Measurements from ENCODE around the gene IPO13. TPM values are rescaled to one million over a fixed set of nuclear protein-coding genes. Genes with fewer than 3 reads are reported as not detected.

IPO13 gene, protein sequence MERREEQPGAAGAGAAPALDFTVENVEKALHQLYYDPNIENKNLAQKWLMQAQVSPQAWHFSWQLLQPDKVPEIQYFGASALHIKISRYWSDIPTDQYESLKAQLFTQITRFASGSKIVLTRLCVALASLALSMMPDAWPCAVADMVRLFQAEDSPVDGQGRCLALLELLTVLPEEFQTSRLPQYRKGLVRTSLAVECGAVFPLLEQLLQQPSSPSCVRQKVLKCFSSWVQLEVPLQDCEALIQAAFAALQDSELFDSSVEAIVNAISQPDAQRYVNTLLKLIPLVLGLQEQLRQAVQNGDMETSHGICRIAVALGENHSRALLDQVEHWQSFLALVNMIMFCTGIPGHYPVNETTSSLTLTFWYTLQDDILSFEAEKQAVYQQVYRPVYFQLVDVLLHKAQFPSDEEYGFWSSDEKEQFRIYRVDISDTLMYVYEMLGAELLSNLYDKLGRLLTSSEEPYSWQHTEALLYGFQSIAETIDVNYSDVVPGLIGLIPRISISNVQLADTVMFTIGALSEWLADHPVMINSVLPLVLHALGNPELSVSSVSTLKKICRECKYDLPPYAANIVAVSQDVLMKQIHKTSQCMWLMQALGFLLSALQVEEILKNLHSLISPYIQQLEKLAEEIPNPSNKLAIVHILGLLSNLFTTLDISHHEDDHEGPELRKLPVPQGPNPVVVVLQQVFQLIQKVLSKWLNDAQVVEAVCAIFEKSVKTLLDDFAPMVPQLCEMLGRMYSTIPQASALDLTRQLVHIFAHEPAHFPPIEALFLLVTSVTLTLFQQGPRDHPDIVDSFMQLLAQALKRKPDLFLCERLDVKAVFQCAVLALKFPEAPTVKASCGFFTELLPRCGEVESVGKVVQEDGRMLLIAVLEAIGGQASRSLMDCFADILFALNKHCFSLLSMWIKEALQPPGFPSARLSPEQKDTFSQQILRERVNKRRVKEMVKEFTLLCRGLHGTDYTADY
- 27.6 and 29.4 TPM in 2 replicates for total RNA-seq (2014; rRNA removed; shearing (Covaris generic))
- 32.1 and 40.1 TPM in 2 replicates for polyA plus RNA-seq (2015; cell fraction: cytosol; rRNA removed)
- 49.0 and 67.2 TPM in 2 replicates for polyA plus RNA-seq (2015; cell fraction: nucleus; rRNA removed)

DNA sequence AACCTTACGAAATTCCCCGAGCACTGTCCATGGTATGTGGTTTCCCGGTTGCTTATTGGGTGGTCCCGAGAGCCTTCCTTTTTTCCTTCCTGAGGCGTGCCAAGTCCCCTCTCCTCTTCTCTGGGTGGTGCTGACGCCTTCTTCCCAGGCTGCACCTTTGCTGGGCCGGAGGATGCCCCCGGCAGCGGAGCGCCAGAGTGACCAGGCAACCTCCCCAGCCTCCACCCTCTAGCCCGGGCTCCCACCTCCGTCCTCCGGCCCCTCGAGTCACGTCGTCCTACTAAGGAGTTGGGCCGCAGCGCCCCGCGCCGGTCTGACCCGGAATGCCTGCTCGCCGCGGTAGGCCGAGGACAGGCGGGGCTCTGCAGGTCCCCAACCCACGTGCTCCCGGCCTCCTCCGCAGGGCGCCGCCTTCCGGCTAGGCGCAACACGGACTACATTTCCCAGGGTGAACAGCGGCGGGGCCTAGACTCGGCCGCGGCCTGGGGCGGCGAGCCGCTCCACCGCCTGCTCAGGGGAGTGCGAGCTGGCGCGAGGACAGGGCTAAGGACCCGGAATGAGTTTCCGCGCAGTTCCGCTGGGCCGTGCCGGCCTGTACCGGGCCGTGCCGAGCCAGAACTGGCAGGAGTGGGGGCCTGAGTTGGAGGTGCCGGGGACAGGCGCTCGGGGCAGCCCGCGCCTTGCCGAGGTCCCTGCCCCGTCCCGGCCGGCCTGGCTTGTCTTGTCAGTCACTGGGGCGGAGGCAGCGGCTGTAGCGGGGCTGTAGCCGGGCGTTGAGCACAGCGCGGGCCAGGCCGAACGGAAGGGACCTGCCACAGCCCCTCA, at the start of gene IPO13:
Gene IPO13, plus strand, starts transcription at position 715 of the 825 bp plus-strand sequence. CDS start 651 bp downstream, outside the sequence.
- peak; percentile 93 for DNase-seq (ENCODE audit: low read depth, low spot score)
- in situ Hi-C loops (cut with HindIII; ENCODE audit: low pct_unique_long_range_greater_than_20kb, low sequenced_read_pairs): no loop called here

DNA sequence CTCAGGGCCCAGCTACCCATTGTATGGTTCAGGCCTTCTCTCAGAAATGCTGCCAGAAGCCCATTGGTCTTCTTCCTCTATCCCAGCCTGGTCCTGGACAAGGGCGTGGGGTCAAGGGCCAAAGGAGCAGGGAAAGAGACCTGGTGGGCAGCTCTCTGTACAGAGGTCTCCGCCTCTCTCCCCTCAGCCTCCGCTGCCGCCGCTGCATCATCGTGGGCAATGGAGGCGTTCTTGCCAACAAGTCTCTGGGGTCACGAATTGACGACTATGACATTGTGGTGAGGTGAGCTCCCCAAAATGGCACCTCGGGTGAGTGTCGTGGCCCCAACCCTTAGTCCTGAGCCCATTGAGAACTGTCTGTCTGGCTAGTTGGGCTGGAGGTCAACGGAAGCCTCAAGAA, 47.8 kb upstream of the IPO13 start:
- no peak for DNase-seq (ENCODE audit: low read depth, low spot score)
- in situ Hi-C loops (cut with HindIII; ENCODE audit: low pct_unique_long_range_greater_than_20kb, low sequenced_read_pairs): no loop called here

DNA sequence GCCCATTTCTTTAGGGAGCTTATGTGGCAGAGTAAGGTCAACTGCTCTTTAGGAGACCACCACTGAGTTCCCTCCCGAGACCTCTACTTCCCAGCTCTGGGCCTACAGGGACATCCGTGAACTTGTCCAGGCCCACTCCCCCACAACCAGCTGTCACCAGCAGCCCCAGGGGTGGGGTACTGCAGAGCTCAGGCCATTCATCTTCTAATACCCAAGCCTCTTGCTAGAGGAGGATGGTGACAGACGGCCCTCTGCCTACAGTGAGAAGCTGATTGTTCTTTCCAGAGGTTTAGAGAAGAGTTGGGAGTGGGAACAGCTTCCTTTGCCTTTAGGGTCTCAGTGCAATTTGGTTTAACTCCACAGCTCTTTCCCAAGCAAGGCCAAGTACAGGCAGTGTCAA, 46.4 kb upstream of the IPO13 start:
- in situ Hi-C loops (cut with HindIII; ENCODE audit: low pct_unique_long_range_greater_than_20kb, low sequenced_read_pairs): no loop called here
- no peak for DNase-seq (ENCODE audit: low read depth, low spot score)

DNA sequence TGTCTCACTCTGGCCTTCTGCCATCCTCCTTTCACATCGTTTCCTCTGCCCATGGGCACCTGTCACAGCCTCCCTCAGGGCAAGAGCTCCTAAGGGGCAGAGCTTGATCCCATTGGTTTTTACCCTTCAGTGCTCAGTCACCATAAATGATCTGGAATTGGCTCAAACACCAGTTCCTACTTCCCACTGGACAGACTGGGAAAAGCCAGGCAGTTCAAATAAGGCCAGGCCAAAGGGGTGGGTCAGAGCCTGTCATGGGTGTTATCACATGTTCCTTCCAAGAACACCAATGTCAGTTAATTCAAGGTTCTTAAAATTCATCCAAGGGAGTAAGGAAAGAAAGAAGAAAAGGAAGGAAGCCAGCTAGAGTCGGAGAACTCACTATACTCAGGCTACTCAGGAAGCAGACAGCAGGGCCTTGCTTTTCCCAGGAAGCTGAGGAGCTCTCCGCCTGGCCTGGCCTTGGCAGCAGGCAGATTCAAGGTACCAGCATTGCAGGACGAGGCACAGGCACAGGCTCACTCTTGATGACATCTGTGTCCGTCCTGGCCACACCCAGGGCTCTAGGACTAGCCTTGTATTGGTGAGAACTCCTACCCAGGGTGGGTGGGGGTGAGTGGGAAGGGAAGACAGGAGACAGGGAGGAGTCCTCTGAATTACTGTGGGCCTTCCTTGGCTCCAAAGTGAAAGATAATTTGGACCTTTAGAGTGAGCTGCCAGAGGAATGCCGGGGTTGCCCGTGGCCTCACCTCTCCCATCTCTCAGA, 45.4 kb upstream of the IPO13 start:
- DNase-seq (ENCODE audit: low read depth, low spot score): no peak

DNA sequence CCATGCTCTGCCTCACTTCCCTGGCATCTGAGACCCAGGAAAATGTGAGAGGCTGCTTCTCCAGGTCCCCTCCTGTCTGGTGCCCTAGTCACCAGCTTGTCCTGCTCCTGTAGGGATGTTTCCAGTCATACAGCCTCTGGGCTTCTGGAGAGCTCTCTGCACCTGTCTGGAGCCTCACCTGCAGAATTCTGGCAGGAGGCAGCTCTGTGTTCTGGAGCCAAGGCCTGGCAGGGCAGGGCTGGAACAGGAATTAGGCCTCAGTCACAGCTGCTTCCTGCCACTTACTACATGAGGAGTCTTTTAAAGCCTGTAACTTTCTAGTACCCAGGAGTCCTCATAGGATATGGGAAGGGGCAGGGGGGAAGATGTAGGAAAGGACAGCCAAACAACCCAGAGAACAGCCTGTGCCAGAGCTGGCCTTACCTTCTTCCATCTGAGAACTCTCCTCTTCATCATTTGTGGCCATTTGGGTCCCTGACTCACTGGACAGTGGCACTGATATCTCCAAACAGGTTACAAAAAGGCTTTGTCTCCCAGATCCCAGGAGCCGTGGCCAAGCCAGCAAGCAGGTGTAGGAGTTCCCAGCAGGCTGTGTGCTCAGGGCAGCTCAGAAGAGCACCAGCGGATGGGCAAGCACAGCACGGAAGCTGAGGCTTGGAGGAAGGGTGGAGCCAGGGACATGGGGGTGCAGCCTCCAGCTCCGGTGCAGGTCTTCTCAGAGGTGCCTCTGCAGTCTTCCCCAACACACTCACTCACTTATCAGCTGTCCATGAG, 44.5 kb upstream of the IPO13 start:
- in situ Hi-C loops (cut with HindIII; ENCODE audit: low pct_unique_long_range_greater_than_20kb, low sequenced_read_pairs): no loop called here
- no peak for DNase-seq (ENCODE audit: low read depth, low spot score)

More for the DNA sequence above, 45.4 kb upstream of the IPO13 start:
- in situ Hi-C loops (cut with HindIII; ENCODE audit: low pct_unique_long_range_greater_than_20kb, low sequenced_read_pairs): no loop called here

DNA sequence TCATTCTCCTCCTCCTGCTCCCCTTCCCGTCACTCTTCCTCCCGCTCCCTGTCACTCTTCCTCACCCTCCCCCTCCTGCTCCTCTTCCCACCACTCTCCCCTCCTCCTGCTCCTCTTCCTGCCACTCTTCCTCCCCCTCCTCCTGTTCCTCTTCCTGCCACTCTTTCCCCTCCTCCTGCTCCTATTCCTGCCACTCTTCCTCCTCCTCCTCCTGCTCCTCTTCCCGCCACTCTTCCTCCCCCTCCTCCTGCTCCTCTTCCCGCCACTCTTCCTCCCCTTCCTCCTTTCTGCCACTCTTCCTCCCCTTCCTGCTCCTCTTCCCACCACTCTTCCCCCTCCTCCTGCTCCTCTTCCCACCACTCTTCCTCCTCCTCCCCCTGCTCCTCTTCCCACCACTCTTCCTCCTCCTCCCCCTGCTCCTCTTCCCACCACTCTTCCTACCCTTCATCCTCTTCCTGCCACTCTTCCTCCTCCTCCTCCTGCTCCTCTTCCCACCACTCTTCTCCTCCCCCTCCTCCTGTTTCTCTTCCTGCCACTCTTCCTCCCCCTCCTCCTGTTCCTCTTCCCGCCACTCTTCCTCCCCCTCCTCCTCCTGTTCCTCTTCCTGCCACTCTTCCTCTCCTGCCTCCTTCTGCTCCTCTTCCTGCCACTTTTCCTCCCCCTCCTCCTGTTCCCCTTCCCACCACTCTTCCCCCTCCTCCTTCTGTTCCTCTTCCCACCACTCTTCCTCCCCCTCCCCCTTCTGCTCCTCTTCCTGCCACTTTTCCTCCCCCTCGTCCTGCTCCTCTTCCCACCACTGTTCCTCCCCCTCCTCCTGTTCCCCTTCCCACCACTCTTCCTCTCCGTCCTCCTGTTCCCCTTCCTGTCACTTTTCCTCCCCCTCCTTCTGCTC, 41.8 kb upstream of the IPO13 start:
- in situ Hi-C loops (cut with HindIII; ENCODE audit: low pct_unique_long_range_greater_than_20kb, low sequenced_read_pairs): no loop called here
- DNase-seq (ENCODE audit: low read depth, low spot score): no peak

DNA sequence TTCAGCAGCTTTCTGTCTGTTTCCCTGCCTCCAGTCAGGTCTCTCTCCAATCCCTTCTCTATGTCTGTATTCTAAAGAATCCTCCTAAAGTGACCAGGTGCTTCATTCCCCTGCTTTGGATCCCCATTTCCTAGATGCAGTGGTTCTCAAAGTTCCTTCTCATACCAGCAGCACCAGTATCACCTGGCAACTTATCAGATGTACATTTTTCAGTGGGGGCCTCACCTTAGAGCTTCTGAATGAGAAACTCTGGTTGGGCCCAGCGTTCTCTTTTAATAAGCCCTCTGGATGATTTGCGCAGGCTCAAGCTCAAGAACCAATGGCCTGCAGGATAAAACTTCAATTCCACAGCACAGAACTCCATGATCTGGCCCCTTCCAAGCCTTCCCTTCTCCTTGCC, 38.5 kb upstream of the IPO13 start:
- in situ Hi-C loops (cut with HindIII; ENCODE audit: low pct_unique_long_range_greater_than_20kb, low sequenced_read_pairs): no loop called here
- no peak for DNase-seq (ENCODE audit: low read depth, low spot score)

DNA sequence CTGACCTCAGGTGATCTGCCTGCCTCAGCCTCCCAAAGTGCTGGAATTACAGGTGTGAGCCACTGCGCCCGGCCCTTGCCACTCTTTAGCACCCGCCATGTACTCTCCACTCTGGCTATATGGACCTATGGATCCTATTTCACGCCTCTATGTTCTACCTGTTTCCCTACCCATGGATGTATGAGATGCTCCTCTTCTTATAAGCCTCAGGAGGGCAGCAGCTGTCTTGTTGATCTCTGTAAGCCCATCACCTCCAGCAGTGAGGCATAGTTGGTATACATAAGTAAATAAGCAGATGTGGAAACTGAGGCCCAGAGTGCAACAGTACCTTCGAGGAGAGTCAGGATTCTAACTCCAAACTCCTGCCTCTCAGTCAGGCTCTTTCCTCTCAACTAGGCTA, 37.9 kb upstream of the IPO13 start:
- in situ Hi-C loops (cut with HindIII; ENCODE audit: low pct_unique_long_range_greater_than_20kb, low sequenced_read_pairs): no loop called here
- DNase-seq (ENCODE audit: low read depth, low spot score): no peak

DNA sequence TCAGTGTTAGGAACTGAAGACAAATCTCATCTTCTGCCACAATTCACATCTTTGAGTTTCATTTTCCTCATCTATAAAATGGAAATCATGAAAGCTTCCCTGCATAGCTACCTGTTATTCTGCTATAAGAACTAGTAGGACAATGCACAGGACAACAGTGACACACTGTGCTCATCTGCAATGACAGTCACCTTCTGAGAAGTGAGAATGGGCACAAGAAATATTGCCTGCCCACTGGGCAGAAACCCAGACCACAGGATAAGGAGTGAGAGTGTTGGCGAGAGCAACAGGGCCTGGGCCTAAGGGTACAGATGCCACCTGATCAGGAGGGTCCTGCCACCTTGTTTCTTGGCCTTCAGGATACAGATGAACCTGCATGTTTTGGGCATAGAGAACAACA, 36.4 kb upstream of the IPO13 start:
- DNase-seq (ENCODE audit: low read depth, low spot score): no peak
- in situ Hi-C loops (cut with HindIII; ENCODE audit: low pct_unique_long_range_greater_than_20kb, low sequenced_read_pairs): no loop called here

DNA sequence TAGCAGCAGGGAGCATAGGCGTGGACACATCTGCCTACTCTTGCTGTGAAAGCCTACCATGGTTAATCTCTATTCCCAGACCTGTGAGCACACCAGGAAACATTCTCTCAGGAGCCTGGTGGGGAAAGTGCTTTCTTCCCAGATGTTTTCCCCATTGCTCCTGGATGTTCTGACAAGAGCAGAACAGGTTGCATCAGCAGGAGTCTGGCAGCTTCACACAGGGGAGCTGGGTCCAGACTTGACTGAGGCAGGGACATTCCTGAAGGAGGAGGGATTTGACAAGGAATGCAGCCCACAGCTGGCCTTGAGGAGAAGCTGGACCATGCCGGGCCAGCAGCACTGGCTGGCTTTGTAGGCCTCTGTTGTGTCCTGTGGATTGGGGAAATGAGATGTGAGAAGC, 34.1 kb upstream of the IPO13 start:
- DNase-seq (ENCODE audit: low read depth, low spot score): no peak
- in situ Hi-C loops (cut with HindIII; ENCODE audit: low pct_unique_long_range_greater_than_20kb, low sequenced_read_pairs): no loop called here

DNA sequence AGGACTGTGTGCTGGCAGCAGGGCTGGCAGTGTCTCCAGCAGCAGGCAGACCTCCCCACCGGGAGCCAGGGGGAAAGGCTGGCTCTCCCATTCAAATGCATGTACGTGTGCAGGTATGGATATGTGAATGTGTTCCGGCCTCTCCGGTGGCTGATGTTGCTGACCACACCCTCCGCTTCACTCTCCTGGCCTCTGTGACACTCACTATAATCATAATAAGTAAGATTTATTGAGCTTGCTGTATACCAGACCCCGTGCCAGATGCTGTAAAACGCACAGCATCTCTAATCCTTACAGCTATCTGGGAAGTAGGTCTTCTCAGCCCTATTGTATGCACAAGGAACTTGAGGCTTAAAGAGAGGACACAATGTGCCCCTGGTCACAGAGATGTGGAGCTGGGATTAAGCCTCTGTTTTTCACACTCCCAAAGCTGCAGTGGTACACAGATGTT, 33.7 kb upstream of the IPO13 start:
- in situ Hi-C loops (cut with HindIII; ENCODE audit: low pct_unique_long_range_greater_than_20kb, low sequenced_read_pairs): no loop called here
- no peak for DNase-seq (ENCODE audit: low read depth, low spot score)

DNA sequence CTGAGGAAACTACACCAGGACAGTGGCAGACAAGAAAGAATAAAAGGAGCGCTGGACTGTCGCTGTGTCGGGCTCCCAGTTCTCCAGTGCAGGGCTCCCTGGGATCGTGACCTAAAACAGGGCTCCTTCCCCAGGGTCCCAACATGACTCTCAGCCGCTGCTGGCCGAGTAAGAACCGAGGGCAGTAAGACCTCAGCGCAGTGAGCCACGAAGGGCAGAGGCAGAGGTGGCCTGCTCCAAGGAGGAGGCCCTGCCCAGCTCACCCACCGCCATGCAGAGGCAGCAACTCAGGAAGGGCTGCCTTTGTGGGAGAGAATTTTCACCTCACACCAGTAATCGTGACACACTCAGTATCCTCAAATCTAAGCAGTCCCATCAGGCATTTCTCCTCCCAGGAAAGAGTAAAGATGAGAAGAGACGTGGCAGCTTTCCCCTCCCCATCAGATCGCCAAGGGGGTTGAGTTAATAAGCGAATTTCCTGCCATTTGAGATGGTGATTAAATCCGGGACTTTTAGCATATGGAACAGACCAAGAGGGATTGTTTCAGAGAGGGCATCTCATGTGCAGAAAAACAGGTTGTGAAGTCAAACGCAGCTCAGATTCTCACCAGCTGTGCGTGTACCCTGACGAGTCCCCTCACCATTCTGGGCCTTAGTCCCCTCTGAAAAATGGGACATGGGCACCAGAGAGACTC, 32.9 kb upstream of the IPO13 start:
- in situ Hi-C loops (cut with HindIII; ENCODE audit: low pct_unique_long_range_greater_than_20kb, low sequenced_read_pairs): no loop called here
- no peak for DNase-seq (ENCODE audit: low read depth, low spot score)

DNA sequence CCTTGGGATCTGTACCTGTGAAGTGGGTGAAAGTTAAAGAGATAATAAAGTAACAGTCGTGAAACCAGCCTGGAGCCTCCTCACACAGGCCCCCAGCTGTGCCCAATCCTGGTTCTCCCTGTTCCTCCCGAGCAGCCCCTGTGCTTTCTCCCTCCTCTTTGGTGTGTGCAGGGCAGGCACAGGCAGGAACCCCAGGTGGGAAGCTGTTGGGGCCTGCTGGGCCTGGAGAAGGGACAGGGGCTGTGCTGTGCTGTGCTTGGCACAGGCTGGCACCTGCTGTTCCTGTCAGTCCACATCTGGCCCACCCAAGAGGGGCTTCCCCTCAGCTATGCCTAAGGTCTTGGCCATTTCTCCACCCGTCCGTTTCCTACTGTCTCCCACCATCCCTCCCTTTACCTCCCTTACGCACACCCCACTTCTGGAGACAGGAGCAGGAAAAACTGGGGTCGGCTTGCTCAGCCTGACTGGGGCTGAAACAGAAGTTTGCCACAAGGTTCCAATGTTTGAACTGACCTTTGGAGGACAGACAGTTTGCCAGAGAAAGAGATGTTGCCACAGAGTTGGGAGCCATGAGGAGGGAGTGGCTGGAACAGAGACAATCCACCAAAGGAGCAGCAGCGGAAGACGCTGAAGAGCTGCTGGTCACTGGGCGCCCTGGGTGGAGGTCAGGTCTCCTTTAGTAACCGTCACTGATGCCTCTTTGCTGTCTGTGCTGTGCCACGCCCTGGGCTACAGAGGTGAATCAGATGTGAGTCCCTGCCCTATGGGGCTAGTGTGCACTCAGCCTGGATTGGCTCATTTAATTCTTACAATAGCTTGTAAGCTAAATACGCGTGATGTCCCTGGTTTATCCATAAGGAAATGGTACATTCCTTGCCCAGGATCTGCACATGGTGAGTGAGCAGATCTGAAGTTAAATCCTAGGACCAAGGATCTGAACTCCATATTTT, 31.9 kb upstream of the IPO13 start:
- in situ Hi-C loops (cut with HindIII; ENCODE audit: low pct_unique_long_range_greater_than_20kb, low sequenced_read_pairs): no loop called here
- no peak for DNase-seq (ENCODE audit: low read depth, low spot score)

DNA sequence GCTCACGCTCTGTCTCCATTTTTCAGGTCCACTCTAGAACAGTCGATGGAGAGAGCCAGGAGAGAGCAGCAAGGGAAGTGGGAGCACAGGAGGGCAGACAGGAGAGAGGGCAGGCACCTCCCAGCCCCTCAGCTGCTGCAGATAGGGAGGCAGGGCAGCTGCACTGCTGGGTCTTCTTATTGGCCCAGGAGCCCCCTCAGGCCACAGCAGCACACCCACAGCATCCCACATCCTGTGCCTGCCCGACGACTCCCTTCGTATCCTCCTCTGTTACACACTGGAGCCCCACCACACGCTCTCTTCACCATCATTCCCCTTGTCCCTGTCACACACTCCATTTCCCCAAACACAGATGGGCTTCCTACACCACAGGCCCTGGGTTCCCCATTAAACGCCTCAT, 26.8 kb upstream of the IPO13 start:
- DNase-seq (ENCODE audit: low read depth, low spot score): no peak
- in situ Hi-C loops (cut with HindIII; ENCODE audit: low pct_unique_long_range_greater_than_20kb, low sequenced_read_pairs): no loop called here

Measured in SK-MEL-5 (cell line).